Body of pancreas (tissue), 4 donors: ENCODE results near the gene ILF3. TPM values are rescaled to one million over a fixed set of nuclear protein-coding genes. Genes with fewer than 3 reads are reported as not detected.

ENCODE experiments used
- ATAC-seq: fragments of 150-250 bp; one replicate; pipeline ENCODE4 v1.9.1; 2016
- DNase-seq, 4 donors: peaks; one replicate each; pipeline ENCODE4 v3.0.0-alpha.2; 2019
- H3K27ac ChIP-seq, 4 donors: fragments of 200-600 bp; sonication (generic); 1 replicate in 3 of 4; 2 replicates in 1 of 4; pipeline versions ENCODE4 v1.5.1 to v1.6.1; 2016 to 2019; ENCODE audit warnings: mild to moderate bottlenecking in 1 of 4, mixed read lengths in 1 of 4, moderate library complexity in 1 of 4
- H3K27me3 ChIP-seq, 2 donors: fragments of 200-600 bp; sonication (generic); one replicate each; pipeline ENCODE4 v1.6.0; 2016; ENCODE audit warnings: mild to moderate bottlenecking in 1 of 2
- H3K36me3 ChIP-seq, 2 donors: fragments of 200-600 bp; sonication (generic); replicated peaks in 1 of 2; 2 replicates each; pipeline ENCODE4 v1.5.1; 2016; ENCODE audit warnings: low read depth in 2 of 2; ENCODE audit not compliant: insufficient read depth in 1 of 2
- H3K4me1 ChIP-seq: fragments of 200-600 bp; sonication (generic); one replicate; pipeline ENCODE4 v1.6.0; 2016
- H3K4me3 ChIP-seq, 2 donors: fragments of 200-600 bp; sonication (generic); 1 replicate in 1 of 2; 2 replicates in 1 of 2; pipeline ENCODE4 v1.5.1; 2016 to 2019
- H3K9me3 ChIP-seq, 3 donors: fragments of 200-600 bp; sonication (generic); 1 replicate in 2 of 3; 2 replicates in 1 of 3; pipeline ENCODE4 v1.5.1; 2016
- POLR2A ChIP-seq, 3 donors: fragments of 450-650 bp; IDR thresholded peaks; one replicate each; pipeline ENCODE4 v1.6.1; 2016; ENCODE audit warnings: antibody characterized with exemption in 3 of 3, mild to moderate bottlenecking in 2 of 3
- WGBS, 2 donors: methylation state at CpG; one replicate each; pipeline ENCODE4 v1.1.5; 2017; 5-methylcytosine and 5-hydroxymethylcytosine counted together
- intact Hi-C: fragments of 100-400 bp; cut with DNase I; formaldehyde crosslinking; loops from one replicate; pipeline ENCODE4 v1.15.1; 2023
- total RNA-seq, 2 donors: library from RNA; depleted of rRNA; stranded (reverse); fragments of >200 nt; gene quantifications; one replicate each; pipeline ENCODE4 v1.1.0, GENCODE V29; 2016
- TF ChIP-seq, protein P1 (sequence below), 7 experiments: fragments of 450-650 bp in 4 of 7; fragments of 200-600 bp in 3 of 7; sonication (generic) in 3 of 7; IDR thresholded peaks; one replicate each; pipeline ENCODE4 v1.5.1; 2016 to 2019; ENCODE audit warnings: antibody characterized with exemption in 7 of 7

The ILF3 gene
- total RNA-seq, 2 donors from 2014 or later, result 90.3 to 150 TPM

DNA sequence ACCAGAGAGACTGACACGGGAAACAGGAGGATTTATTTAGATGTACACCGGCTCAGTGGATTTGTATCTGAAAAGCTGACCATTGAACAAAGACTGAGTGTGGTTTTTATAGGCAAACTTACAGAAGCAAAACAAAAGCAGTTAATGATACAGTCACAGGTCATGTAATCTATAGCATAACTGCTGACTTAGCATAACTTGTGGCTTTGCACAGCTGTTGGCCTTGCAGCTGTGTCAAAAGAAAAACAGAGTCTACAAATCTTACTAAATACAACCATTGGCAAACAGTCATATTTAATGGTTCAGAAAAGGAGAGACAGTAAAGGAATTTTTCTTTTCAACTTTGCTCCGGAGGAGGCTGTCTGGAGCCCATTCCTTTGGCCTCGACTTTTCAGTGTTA, 2.3 kb upstream of the ILF3 start:
- Histone ChIP-seq H3K27me3 (no peaks in the 10 kb centered on the region), H3K27ac (no peak overlapping the region), H3K9me3 (no peaks in the 10 kb centered on the region), H3K4me3 (no peak overlapping the region), H3K36me3 (no peaks in the 10 kb centered on the region), H3K4me1 (peaks cover 34% of the 10 kb centered on the region)
- WGBS, 2 donors, result 51 to 58% methylated on average over 4 of the region's 4 CpGs
- no peak for TF ChIP-seq POLR2A (IDR thresholded peaks at IDR 0.05)
- TF ChIP-seq, protein P1, sequence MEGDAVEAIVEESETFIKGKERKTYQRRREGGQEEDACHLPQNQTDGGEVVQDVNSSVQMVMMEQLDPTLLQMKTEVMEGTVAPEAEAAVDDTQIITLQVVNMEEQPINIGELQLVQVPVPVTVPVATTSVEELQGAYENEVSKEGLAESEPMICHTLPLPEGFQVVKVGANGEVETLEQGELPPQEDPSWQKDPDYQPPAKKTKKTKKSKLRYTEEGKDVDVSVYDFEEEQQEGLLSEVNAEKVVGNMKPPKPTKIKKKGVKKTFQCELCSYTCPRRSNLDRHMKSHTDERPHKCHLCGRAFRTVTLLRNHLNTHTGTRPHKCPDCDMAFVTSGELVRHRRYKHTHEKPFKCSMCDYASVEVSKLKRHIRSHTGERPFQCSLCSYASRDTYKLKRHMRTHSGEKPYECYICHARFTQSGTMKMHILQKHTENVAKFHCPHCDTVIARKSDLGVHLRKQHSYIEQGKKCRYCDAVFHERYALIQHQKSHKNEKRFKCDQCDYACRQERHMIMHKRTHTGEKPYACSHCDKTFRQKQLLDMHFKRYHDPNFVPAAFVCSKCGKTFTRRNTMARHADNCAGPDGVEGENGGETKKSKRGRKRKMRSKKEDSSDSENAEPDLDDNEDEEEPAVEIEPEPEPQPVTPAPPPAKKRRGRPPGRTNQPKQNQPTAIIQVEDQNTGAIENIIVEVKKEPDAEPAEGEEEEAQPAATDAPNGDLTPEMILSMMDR (IDR thresholded peaks at IDR 0.05), result no peak
- DNase-seq, result no peak
- intact Hi-C loops, result no loop called here
- no peak for ATAC-seq

DNA sequence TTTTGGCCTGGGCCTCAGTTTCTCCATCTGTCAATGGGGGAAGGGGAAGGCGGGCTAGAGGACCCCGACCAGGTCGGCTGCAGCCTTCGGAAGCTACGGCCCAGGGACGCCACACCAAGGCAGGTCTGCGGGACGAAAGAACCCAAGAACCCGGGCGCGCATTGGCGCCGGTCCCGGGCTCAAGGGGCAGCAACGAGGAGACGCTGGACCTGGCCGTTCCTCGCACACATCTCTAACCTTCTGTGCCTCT, 739 bp upstream of the ILF3 start:
- Histone ChIP-seq H3K9me3 (no peaks in the 10 kb centered on the region), H3K27ac (peak overlapping the region; percentile 90 to 100 (median 99)), H3K36me3 (no peaks in the 10 kb centered on the region), H3K4me1 (peaks cover 40% of the 10 kb centered on the region), H3K4me3 (peak overlapping the region; percentile 40 to 56), H3K27me3 (no peaks in the 10 kb centered on the region)
- no peak for DNase-seq
- TF ChIP-seq POLR2A (IDR thresholded peaks at IDR 0.05), result no peak
- TF ChIP-seq, protein P1 (IDR thresholded peaks at IDR 0.05), result peak in 1 of 7 experiments; percentile 32
- 0% methylated on average over 3 to 18 of the region's 18 CpGs for WGBS, 2 donors
- ATAC-seq, result no peak
- intact Hi-C loops, result no loop called here

DNA sequence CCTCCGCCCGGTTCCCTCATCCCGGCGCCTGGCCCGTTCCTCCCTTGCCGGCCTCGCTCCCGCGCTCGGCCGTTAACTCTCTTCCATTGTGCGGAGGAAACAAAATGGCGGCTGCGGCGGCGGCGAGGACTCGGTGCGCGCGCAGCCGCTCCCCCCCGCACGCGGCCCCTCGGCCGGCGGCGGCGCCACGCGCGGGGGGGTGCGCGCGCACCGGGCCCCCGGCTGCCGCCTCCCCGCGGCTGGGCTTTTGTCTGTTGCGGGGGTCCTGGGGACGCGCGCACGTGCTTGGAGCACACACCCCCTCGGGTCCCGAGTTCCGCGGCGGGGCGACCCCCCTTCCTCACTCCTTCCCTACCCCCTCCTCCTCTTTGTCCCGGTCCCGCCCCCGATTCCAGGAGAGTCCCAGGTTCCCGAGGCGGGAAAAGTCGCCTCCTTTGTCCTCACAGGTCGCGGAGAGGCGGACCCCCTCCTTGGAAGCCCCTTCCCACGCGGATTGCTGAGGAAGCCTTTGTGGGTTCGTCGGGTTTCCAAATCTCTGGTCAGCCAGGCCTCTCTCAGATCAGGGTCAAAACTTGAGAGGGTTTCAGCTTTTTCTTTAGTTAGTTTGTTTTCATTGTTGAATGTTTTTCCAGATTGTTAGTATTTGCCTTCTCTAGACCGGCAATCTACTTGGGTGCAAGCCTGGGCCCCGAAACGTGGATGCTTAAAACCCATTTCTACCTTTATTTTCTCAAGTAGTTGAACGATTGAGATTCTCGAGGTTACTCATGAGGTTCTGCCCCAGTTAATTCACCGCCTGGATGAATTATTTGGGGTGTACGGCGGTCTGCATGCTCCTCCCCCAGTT, 687 bp downstream of the ILF3 start:
- intact Hi-C loops, result no loop called here
- peak overlapping the region; percentile 85 to 99 for H3K4me3 ChIP-seq
- H3K36me3 ChIP-seq, result no peaks in the 10 kb centered on the region
- WGBS, 2 donors, result 0% methylated on average over 26 to 56 of the region's 73 CpGs
- H3K4me1 ChIP-seq, result peaks cover 53% of the 10 kb centered on the region
- TF ChIP-seq POLR2A (IDR thresholded peaks at IDR 0.05), result no peak
- TF ChIP-seq, protein P1 (IDR thresholded peaks at IDR 0.05), result no peak
- ATAC-seq (peak; percentile 13), DNase-seq (peak; percentile 29 to 50 (median 45))
- H3K27ac ChIP-seq, result peak overlapping the region; percentile 96 to 99 (median 99)
- H3K9me3 ChIP-seq, result no peaks in the 10 kb centered on the region
- H3K27me3 ChIP-seq, result no peaks in the 10 kb centered on the region

DNA sequence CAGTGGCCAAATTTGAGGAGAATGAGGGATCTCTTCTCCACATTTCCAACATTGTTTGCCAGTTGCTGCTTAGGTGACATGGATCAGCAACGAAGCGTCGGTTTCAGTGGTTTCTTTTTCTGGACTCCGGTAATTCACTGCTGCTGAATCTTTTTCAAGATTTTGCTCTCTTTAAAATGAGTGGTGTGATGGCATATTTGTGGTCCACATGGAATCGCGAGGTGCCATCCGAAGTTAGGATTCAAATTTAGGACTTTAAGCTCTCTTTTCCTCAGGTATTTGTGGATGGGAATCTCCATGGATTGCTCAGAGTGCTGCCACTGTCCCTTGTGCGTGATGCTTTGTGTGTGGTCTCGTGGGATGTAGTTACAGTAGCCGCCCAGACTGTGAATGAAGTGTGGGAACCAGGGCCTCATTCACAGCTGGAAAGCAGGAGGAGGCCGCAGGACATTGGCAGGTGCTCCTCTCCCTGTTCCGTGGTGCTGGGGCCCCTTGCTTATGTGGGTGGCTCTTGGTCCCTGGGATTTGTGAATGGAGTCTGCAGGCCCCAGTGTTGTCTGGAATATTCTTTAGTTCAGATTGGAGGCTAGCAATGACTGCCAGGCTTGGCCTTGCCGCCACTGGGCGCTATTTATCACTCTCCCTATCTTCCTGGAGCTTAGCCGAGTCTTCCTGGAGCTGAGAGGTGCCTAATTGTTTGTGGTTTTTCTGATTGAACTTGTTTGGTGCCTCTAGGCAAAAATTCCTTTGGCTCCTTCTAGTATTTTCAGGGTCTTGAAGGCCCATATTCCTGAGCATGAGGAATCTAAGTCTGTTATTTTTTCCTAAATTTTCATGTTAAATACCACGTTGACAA, 1.5 kb downstream of the ILF3 start:
- H3K9me3 ChIP-seq, result no peaks in the 10 kb centered on the region
- no peak overlapping the region for H3K4me3 ChIP-seq
- peaks cover 59% of the 10 kb centered on the region for H3K4me1 ChIP-seq
- ATAC-seq (no peak), DNase-seq (peak; percentile 55 to 71 (median 66))
- H3K36me3 ChIP-seq, result no peaks in the 10 kb centered on the region
- intact Hi-C loops, result no loop called here
- no peaks in the 10 kb centered on the region for H3K27me3 ChIP-seq
- H3K27ac ChIP-seq, result peak overlapping the region; percentile 96 to 99 (median 99)
- 2 to 3% methylated on average over 15 to 16 of the region's 16 CpGs for WGBS, 2 donors
- TF ChIP-seq, protein P1 (IDR thresholded peaks at IDR 0.05), result peak in 1 of 7 experiments; percentile 11
- TF ChIP-seq POLR2A (IDR thresholded peaks at IDR 0.05), result peak in 2 of 3 donors; percentile 15 to 24
